HG03135 (cell line): ENCODE measurements around the gene CARD6.
A peak's percentile ranks its signal among the peaks of the same experiment; 100 is the strongest.
"Not testable (repeated sequence)": the region's sequence is repeated elsewhere in the genome, so short reads cannot be mapped to it uniquely, and the experiment has no call there.

ENCODE experiments used
- ATAC-seq: cut with Tn5 transposase; IDR thresholded peaks from one replicate; pipeline ENCODE4 v1.9.1; 2021; ENCODE audit warnings: mild to moderate bottlenecking, moderate library complexity; ENCODE audit not compliant: unreplicated experiment

The CARD6 gene

GRCh38 chr5:40873286-40873880 is 32.2 kb downstream of the CARD6 start:
- ATAC-seq, result no peak

GRCh38 chr5:40875958-40876357 is 34.8 kb downstream of the CARD6 start:
- no peak for ATAC-seq

GRCh38 chr5:40877371-40877988 is 36.3 kb downstream of the CARD6 start:
- ATAC-seq, result no peak

GRCh38 chr5:40879163-40879942 is 38.2 kb downstream of the CARD6 start:
- ATAC-seq, result no peak

- no peak for ATAC-seq
Observed at GRCh38 chr5:40882291-40882690, 41.1 kb downstream of the CARD6 start.

- not testable (repeated sequence) for ATAC-seq
Observed at GRCh38 chr5:40883051-40883450, 41.9 kb downstream of the CARD6 start.

GRCh38 chr5:40895440-40896425 is 54.6 kb downstream of the CARD6 start:
- not testable (repeated sequence) for ATAC-seq

GRCh38 chr5:40904205-40904993 is 63.2 kb downstream of the CARD6 start:
- ATAC-seq, result peak; percentile 88

- no peak for ATAC-seq
Observed at GRCh38 chr5:40904994-40905306, 63.8 kb downstream of the CARD6 start.

GRCh38 chr5:40906351-40906751 is 65.2 kb downstream of the CARD6 start:
- no peak for ATAC-seq

- no peak for ATAC-seq
Observed at GRCh38 chr5:40909264-40909663, 68.1 kb downstream of the CARD6 start, which contains the start of gene C7. Gene C7 (plus strand): TSS chr5:40909497. CDS start chr5:40909611, 114 bp downstream.

GRCh38 chr5:40909723-40910122 is 68.6 kb downstream of the CARD6 start:
- no peak for ATAC-seq
